ENCODE data around the gene BMPR1B.

Gene BMPR1B

GRCh38 chr4:94934864-94935263 lies 177.1 kb downstream of the BMPR1B start:
- Histone ChIP-seq H3K79me2 (ENCODE audit: control insufficient read depth, low read length) (no peaks in the 10 kb centered on the region), H3F3A (ENCODE audit: control insufficient read depth, insufficient read depth) (no peaks in the 10 kb centered on the region), H3K36me3 (ENCODE audit: control insufficient read depth, low read length) (no peaks in the 10 kb centered on the region), H3K9me2 (replicated peaks; ENCODE audit: control insufficient read depth, low read length) (no peaks in the 10 kb centered on the region), H3K9me3 (ENCODE audit: control insufficient read depth, insufficient read depth, low read length) (no peaks in the 10 kb centered on the region), H3K4me3 (ENCODE audit: low read length) (no peak overlapping the region), H3K27ac (ENCODE audit: low read depth, low read length) (no peak overlapping the region), H3K4me1 (ENCODE audit: control insufficient read depth, low read length) (no peaks in the 10 kb centered on the region), H3K27me3 (ENCODE audit: control insufficient read depth, low read length) (no peaks in the 10 kb centered on the region), H4K20me1 (ENCODE audit: control insufficient read depth, insufficient read depth, low read depth, low read length) (no peaks in the 10 kb centered on the region), H3K4me2 (ENCODE audit: low read length) (no peak overlapping the region)
- no peak for TF ChIP-seq EZH2phosphoT487 (IDR thresholded peaks at IDR 0.05; ENCODE audit: borderline replicate concordance, low read length)
- no peak for TF ChIP-seq CTCF (IDR thresholded peaks at IDR 0.05; ENCODE audit: low read depth, low read length, poor library complexity, severe bottlenecking)

- Histone ChIP-seq H4K20me1 (ENCODE audit: control insufficient read depth, insufficient read depth, low read depth, low read length) (no peaks in the 10 kb centered on the region), H3K4me1 (ENCODE audit: control insufficient read depth, low read length) (no peaks in the 10 kb centered on the region), H3K4me2 (ENCODE audit: low read length) (no peak overlapping the region), H3K9me3 (ENCODE audit: control insufficient read depth, insufficient read depth, low read length) (no peaks in the 10 kb centered on the region), H3F3A (ENCODE audit: control insufficient read depth, insufficient read depth) (no peaks in the 10 kb centered on the region), H3K27me3 (ENCODE audit: control insufficient read depth, low read length) (no peaks in the 10 kb centered on the region), H3K79me2 (ENCODE audit: control insufficient read depth, low read length) (no peaks in the 10 kb centered on the region), H3K9me2 (replicated peaks; ENCODE audit: control insufficient read depth, low read length) (no peaks in the 10 kb centered on the region), H3K36me3 (ENCODE audit: control insufficient read depth, low read length) (no peaks in the 10 kb centered on the region), H3K4me3 (ENCODE audit: low read length) (no peak overlapping the region), H3K27ac (ENCODE audit: low read depth, low read length) (no peak overlapping the region)
- TF ChIP-seq EZH2phosphoT487 (IDR thresholded peaks at IDR 0.05; ENCODE audit: borderline replicate concordance, low read length) (no peak), CTCF (IDR thresholded peaks at IDR 0.05; ENCODE audit: low read depth, low read length, poor library complexity, severe bottlenecking) (no peak)
Measured at GRCh38 chr4:94936854-94937253, 179.1 kb downstream of the BMPR1B start.

GRCh38 chr4:94939791-94940519 lies 182.2 kb downstream of the BMPR1B start:
- H3K9me2 ChIP-seq (replicated peaks; ENCODE audit: control insufficient read depth, low read length), result no peaks in the 10 kb centered on the region
- H4K20me1 ChIP-seq (ENCODE audit: control insufficient read depth, insufficient read depth, low read depth, low read length), result no peaks in the 10 kb centered on the region
- no peaks in the 10 kb centered on the region for H3K9me3 ChIP-seq (ENCODE audit: control insufficient read depth, insufficient read depth, low read length)
- H3K27me3 ChIP-seq (ENCODE audit: control insufficient read depth, low read length), result no peaks in the 10 kb centered on the region
- H3K4me2 ChIP-seq (ENCODE audit: low read length), result no peak overlapping the region
- no peaks in the 10 kb centered on the region for H3F3A ChIP-seq (ENCODE audit: control insufficient read depth, insufficient read depth)
- no peaks in the 10 kb centered on the region for H3K4me1 ChIP-seq (ENCODE audit: control insufficient read depth, low read length)
- no peak overlapping the region for H3K4me3 ChIP-seq (ENCODE audit: low read length)
- H3K79me2 ChIP-seq (ENCODE audit: control insufficient read depth, low read length), result no peaks in the 10 kb centered on the region
- no peaks in the 10 kb centered on the region for H3K36me3 ChIP-seq (ENCODE audit: control insufficient read depth, low read length)
- TF ChIP-seq CTCF (IDR thresholded peaks at IDR 0.05; ENCODE audit: low read depth, low read length, poor library complexity, severe bottlenecking) (no peak), EZH2phosphoT487 (IDR thresholded peaks at IDR 0.05; ENCODE audit: borderline replicate concordance, low read length) (no peak)
- no peak overlapping the region for H3K27ac ChIP-seq (ENCODE audit: low read depth, low read length)

All from DOHH2 (cell line).